ENCODE data around the gene PLEKHH3.
"Not testable (repeated sequence)": the region's sequence is repeated elsewhere in the genome, so short reads cannot be mapped to it uniquely, and the experiment has no call there.

The PLEKHH3 gene

GRCh38 chr17:42623271-42623670, 53.5 kb downstream of the PLEKHH3 start:
- intact Hi-C loops (cut with DNase I; ENCODE audit: low total_unique reads), result no loop called here

GRCh38 chr17:42621987-42622386, 54.8 kb downstream of the PLEKHH3 start:
- H3K4me3 ChIP-seq; H3K27ac ChIP-seq; DNase-seq; intact Hi-C loops (cut with DNase I; ENCODE audit: low total_unique reads); H3K9me3 ChIP-seq; H3K36me3 ChIP-seq; H3K27me3 ChIP-seq: not testable (repeated sequence)
- peaks cover 0 to 13% (median 9%) of the 10 kb centered on the region in 4 donors for H3K4me1 ChIP-seq

More at GRCh38 chr17:42623271-42623670, 53.5 kb downstream of the PLEKHH3 start:
- no peaks in the 10 kb centered on the region for H3K27me3 ChIP-seq
- no peak overlapping the region for H3K27ac ChIP-seq
- no peak overlapping the region for H3K4me3 ChIP-seq
- no peaks in the 10 kb centered on the region for H3K9me3 ChIP-seq
- H3K36me3 ChIP-seq, result no peaks in the 10 kb centered on the region
- H3K4me1 ChIP-seq, result peaks cover 0 to 8% (median 5%) of the 10 kb centered on the region in 4 donors
- no peak for TF ChIP-seq CTCF (IDR thresholded peaks at IDR 0.05)
- DNase-seq, result no peak

GRCh38 chr17:42618442-42619150, 58.2 kb downstream of the PLEKHH3 start:
- peak overlapping the region in 1 of 2 donors; percentile 14 for H3K27ac ChIP-seq
- H3K9me3 ChIP-seq, result no peaks in the 10 kb centered on the region
- no peak overlapping the region for H3K4me3 ChIP-seq
- peaks cover 0 to 13% (median 9%) of the 10 kb centered on the region in 4 donors for H3K4me1 ChIP-seq
- peak in 1 of 2 donors; percentile 66 for DNase-seq
- TF ChIP-seq CTCF (IDR thresholded peaks at IDR 0.05), result no peak
- H3K27me3 ChIP-seq, result no peaks in the 10 kb centered on the region
- intact Hi-C loops (cut with DNase I; ENCODE audit: low total_unique reads), result no loop called here
- peaks cover 17 to 26% (median 24%) of the 10 kb centered on the region in 3 donors for H3K36me3 ChIP-seq

GRCh38 chr17:42617956-42618431, 58.8 kb downstream of the PLEKHH3 start:
- no peak for DNase-seq
- Histone ChIP-seq H3K36me3 (peaks cover 23 to 32% (median 30%) of the 10 kb centered on the region in 3 donors), H3K4me3 (no peak overlapping the region), H3K27me3 (no peaks in the 10 kb centered on the region), H3K4me1 (peaks cover 0 to 13% (median 9%) of the 10 kb centered on the region in 4 donors), H3K27ac (peak overlapping the region in 1 of 2 donors; percentile 14), H3K9me3 (no peaks in the 10 kb centered on the region)
- no peak for TF ChIP-seq CTCF (IDR thresholded peaks at IDR 0.05)
- intact Hi-C loops (cut with DNase I; ENCODE audit: low total_unique reads), result no loop called here
